Astrocyte (in vitro differentiated cells and primary cell): ENCODE measurements around the gene CEBPG.

Experiments
- EZH2 ChIP-seq: IDR thresholded peaks from 2 replicates; pipeline ENCODE4 v1.6.1; 2012; ENCODE audit warnings: mild to moderate bottlenecking, low read length, inconsistent platforms; ENCODE audit not compliant: insufficient read depth
- TF ChIP-seq, protein P1 (sequence below): IDR thresholded peaks from 2 replicates; pipeline ENCODE4 v1.5.1; 2011; ENCODE audit warnings: low read depth, mild to moderate bottlenecking, inconsistent platforms, low read length, moderate library complexity; ENCODE audit not compliant: insufficient read depth

DNA sequence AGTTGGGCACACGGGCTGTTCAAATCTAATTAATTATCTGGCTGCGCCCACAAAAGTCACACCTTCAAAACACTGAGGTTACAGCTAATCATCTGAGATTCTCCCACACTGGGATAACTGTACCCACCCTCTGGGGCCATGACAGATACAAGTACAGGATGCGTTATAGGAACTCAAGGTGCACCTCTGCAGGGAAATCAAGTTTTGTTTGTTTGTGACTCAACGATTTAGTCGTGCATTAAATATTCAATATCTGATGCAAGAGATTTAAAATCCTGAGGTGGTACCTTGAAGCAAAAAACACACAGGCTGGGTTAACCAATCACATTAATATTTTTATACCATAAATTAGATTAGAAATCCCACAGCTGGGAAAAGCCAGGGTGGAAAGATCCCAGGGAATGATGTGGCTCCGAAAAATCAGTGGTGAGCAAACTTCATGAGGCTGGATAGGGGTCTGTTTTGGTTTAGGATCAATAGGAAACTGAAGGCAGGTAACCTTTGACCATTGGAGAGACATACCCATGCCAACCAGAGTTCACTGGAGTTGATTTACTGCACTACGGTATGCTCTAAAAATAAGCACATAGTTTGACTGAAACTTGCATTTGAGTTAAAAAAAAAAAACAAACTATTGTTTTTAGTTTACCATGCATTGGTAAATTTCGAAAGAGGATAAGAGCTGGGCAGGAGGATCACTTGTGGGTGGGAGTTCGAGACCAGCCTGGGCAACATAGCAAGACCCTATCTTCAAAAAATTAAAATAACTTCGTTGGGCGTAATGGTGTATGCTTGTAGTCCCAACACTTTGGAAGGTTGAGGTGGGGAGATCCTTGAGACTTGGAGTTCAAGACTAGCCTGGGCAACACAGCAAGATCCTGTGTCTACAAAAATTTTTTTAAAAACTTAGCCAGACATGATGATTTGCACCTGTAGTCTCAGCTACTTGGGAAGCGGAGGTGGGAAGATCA is 23.9 kb upstream of the CEBPG start:
- TF ChIP-seq, protein P1, sequence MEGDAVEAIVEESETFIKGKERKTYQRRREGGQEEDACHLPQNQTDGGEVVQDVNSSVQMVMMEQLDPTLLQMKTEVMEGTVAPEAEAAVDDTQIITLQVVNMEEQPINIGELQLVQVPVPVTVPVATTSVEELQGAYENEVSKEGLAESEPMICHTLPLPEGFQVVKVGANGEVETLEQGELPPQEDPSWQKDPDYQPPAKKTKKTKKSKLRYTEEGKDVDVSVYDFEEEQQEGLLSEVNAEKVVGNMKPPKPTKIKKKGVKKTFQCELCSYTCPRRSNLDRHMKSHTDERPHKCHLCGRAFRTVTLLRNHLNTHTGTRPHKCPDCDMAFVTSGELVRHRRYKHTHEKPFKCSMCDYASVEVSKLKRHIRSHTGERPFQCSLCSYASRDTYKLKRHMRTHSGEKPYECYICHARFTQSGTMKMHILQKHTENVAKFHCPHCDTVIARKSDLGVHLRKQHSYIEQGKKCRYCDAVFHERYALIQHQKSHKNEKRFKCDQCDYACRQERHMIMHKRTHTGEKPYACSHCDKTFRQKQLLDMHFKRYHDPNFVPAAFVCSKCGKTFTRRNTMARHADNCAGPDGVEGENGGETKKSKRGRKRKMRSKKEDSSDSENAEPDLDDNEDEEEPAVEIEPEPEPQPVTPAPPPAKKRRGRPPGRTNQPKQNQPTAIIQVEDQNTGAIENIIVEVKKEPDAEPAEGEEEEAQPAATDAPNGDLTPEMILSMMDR: no peak
- no peak for TF ChIP-seq EZH2
